Nephron progenitor cell (in vitro differentiated cells): ENCODE data around the gene DDX47.

ENCODE experiments used
- DNase-seq: peaks from one replicate; pipeline ENCODE4 v3.0.0; 2021
- H3K27ac Mint-ChIP-seq: 2 replicates; pipeline ENCODE4 v1.8.0; 2021; ENCODE audit warnings: mild to moderate bottlenecking, moderate library complexity, mixed read lengths
- H3K27me3 Mint-ChIP-seq: 2 replicates; pipeline ENCODE4 v1.8.0; 2021; ENCODE audit warnings: mild to moderate bottlenecking, low read depth, mixed read lengths; ENCODE audit not compliant: poor library complexity
- H3K36me3 Mint-ChIP-seq: 2 replicates; pipeline ENCODE4 v1.8.0; 2021; ENCODE audit warnings: low read depth, mixed read lengths
- H3K4me1 Mint-ChIP-seq: 2 replicates; pipeline ENCODE4 v1.8.0; 2021; ENCODE audit warnings: mixed read lengths
- H3K4me3 Mint-ChIP-seq: 2 replicates; pipeline ENCODE4 v1.8.0; 2021; ENCODE audit warnings: mild to moderate bottlenecking, moderate library complexity, mixed read lengths
- H3K9me3 Mint-ChIP-seq: 2 replicates; pipeline ENCODE4 v1.8.0; 2021; ENCODE audit warnings: mild to moderate bottlenecking, moderate library complexity, mixed read lengths
- CTCF ChIP-seq: fragments of 200-600 bp; sonication (generic); IDR thresholded peaks from 2 replicates; pipeline ENCODE4 v1.5.0; 2021; ENCODE audit warnings: antibody characterized with exemption

DDX47 gene

GRCh38 chr12:12821975-12822374 is 8.8 kb downstream of the DDX47 start:
- Mint-ChIP-seq H3K4me1 (peaks cover 17% of the 10 kb centered on the region), H3K27ac (no peak overlapping the region), H3K9me3 (no peaks in the 10 kb centered on the region), H3K27me3 (no peaks in the 10 kb centered on the region), H3K36me3 (peaks cover 83% of the 10 kb centered on the region), H3K4me3 (no peak overlapping the region)
- no peak for TF ChIP-seq CTCF
- DNase-seq: no peak

DNA sequence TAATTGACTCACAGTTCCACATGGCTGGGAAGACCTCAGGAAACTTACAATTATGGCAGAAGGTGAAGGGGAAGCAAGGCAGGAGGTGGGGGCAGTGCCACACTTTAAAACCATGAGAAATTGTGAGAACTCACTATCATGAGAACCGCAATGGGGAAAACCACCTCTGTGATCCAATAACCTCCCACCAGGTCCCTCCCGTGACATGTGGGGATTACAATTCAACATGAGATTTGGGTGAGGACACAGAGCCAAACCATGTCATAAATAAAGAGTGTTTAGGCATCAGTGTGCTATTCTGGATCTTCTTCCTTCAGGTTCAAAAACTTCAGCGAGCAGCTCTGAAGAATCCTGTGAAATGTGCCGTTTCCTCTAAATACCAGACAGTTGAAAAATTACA is 9.7 kb downstream of the DDX47 start:
- no peaks in the 10 kb centered on the region for H3K27me3 Mint-ChIP-seq
- peaks cover 17% of the 10 kb centered on the region for H3K4me1 Mint-ChIP-seq
- no peak overlapping the region for H3K4me3 Mint-ChIP-seq
- no peak for TF ChIP-seq CTCF
- peaks cover 86% of the 10 kb centered on the region for H3K36me3 Mint-ChIP-seq
- no peak for DNase-seq
- no peak overlapping the region for H3K27ac Mint-ChIP-seq
- H3K9me3 Mint-ChIP-seq: no peaks in the 10 kb centered on the region

- peaks cover 17% of the 10 kb centered on the region for H3K4me1 Mint-ChIP-seq
- no peak overlapping the region for H3K27ac Mint-ChIP-seq
- H3K4me3 Mint-ChIP-seq: no peak overlapping the region
- H3K27me3 Mint-ChIP-seq: no peaks in the 10 kb centered on the region
- peaks cover 86% of the 10 kb centered on the region for H3K36me3 Mint-ChIP-seq
- no peak for DNase-seq
- no peaks in the 10 kb centered on the region for H3K9me3 Mint-ChIP-seq
- no peak for TF ChIP-seq CTCF
These were observed 10.2 kb downstream of the DDX47 start for GRCh38 chr12:12823300-12823699.

DNA sequence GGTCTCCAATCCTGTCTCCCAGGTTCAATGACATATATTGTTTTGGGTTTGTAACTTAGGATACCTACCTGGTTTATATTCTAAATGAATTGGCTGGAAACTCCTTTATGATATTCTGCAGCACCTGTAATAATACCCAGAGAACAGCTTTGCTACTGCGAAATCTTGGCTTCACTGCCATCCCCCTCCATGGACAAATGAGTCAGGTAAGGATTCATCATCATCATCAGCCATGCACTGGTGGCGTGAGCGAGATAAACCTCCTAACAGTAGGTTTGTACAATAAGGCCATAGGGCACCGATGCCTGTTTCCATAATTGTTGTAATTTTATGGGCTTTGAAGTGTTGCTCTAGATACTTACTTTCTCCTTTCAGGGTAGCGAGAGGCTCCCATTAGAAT is 10.7 kb downstream of the DDX47 start:
- no peak for DNase-seq
- TF ChIP-seq CTCF: no peak
- no peaks in the 10 kb centered on the region for H3K9me3 Mint-ChIP-seq
- H3K36me3 Mint-ChIP-seq: peaks cover 86% of the 10 kb centered on the region
- H3K27me3 Mint-ChIP-seq: no peaks in the 10 kb centered on the region
- H3K4me1 Mint-ChIP-seq: peaks cover 12% of the 10 kb centered on the region
- H3K4me3 Mint-ChIP-seq: no peak overlapping the region
- H3K27ac Mint-ChIP-seq: no peak overlapping the region

- Mint-ChIP-seq H3K36me3 (peaks cover 39% of the 10 kb centered on the region), H3K9me3 (no peaks in the 10 kb centered on the region), H3K4me1 (peaks cover 40% of the 10 kb centered on the region), H3K4me3 (no peak overlapping the region), H3K27ac (no peak overlapping the region), H3K27me3 (no peaks in the 10 kb centered on the region)
- TF ChIP-seq CTCF: no peak
- DNase-seq: no peak
These were observed 22.4 kb downstream of the DDX47 start for GRCh38 chr12:12835378-12836146.

- no peak for DNase-seq
- no peak overlapping the region for H3K27ac Mint-ChIP-seq
- H3K9me3 Mint-ChIP-seq: no peaks in the 10 kb centered on the region
- H3K27me3 Mint-ChIP-seq: no peaks in the 10 kb centered on the region
- H3K36me3 Mint-ChIP-seq: peaks cover 31% of the 10 kb centered on the region
- no peak overlapping the region for H3K4me3 Mint-ChIP-seq
- TF ChIP-seq CTCF: no peak
- peaks cover 40% of the 10 kb centered on the region for H3K4me1 Mint-ChIP-seq
These were observed 23.4 kb downstream of the DDX47 start for GRCh38 chr12:12836571-12836970.
